Measurements from ENCODE around the gene FBXW4.

DNA sequence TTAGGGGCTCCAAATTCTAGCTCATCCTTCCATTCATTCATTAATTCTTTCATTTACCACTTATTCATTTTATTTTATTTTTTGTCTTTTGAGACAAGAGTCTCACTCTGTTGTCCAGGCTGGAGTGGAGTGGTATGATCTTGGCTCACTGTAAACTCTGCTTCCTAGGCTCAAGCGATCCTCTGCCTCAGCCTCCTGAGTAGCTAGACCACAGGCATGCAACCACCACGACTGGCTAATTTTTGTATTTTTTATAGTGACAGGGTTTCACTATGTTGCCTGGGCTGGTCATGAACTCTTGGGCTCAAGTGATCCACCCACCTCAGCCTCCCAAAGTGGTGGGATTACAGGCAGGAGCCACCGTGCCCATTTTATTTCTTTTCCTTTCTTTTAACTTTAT lies 49.3 kb upstream of the FBXW4 start:
- TF ChIP-seq, protein P1, sequence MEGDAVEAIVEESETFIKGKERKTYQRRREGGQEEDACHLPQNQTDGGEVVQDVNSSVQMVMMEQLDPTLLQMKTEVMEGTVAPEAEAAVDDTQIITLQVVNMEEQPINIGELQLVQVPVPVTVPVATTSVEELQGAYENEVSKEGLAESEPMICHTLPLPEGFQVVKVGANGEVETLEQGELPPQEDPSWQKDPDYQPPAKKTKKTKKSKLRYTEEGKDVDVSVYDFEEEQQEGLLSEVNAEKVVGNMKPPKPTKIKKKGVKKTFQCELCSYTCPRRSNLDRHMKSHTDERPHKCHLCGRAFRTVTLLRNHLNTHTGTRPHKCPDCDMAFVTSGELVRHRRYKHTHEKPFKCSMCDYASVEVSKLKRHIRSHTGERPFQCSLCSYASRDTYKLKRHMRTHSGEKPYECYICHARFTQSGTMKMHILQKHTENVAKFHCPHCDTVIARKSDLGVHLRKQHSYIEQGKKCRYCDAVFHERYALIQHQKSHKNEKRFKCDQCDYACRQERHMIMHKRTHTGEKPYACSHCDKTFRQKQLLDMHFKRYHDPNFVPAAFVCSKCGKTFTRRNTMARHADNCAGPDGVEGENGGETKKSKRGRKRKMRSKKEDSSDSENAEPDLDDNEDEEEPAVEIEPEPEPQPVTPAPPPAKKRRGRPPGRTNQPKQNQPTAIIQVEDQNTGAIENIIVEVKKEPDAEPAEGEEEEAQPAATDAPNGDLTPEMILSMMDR (IDR thresholded peaks at IDR 0.05), result no peak
- TF ChIP-seq POLR2A (IDR thresholded peaks at IDR 0.05), result no peak

Measured in suprapubic skin (tissue), 3 donors.